Activated CD4-positive, alpha-beta T cell treated with anti-CD3 and anti-CD28 coated beads for 48 hours (primary cell): ENCODE measurements around the gene AMIGO1.
A peak's percentile ranks its signal among the peaks of the same experiment; 100 is the strongest.

Source experiments
- DNase-seq: peaks from one replicate; pipeline ENCODE4 v3.0.0-alpha.2; 2020

Gene AMIGO1, protein sequence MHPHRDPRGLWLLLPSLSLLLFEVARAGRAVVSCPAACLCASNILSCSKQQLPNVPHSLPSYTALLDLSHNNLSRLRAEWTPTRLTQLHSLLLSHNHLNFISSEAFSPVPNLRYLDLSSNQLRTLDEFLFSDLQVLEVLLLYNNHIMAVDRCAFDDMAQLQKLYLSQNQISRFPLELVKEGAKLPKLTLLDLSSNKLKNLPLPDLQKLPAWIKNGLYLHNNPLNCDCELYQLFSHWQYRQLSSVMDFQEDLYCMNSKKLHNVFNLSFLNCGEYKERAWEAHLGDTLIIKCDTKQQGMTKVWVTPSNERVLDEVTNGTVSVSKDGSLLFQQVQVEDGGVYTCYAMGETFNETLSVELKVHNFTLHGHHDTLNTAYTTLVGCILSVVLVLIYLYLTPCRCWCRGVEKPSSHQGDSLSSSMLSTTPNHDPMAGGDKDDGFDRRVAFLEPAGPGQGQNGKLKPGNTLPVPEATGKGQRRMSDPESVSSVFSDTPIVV

GRCh38 chr1:109509176-109510134 is at the start of gene AMIGO1:
Gene AMIGO1 (minus strand): TSS chr1:109509727. CDS start chr1:109508912, 815 bp downstream.
- DNase-seq, result peak; percentile 71

GRCh38 chr1:109557520-109557919 is 48.0 kb upstream of the AMIGO1 start:
- no peak for DNase-seq

- no peak for DNase-seq
Observed at GRCh38 chr1:109556563-109556962, 47.0 kb upstream of the AMIGO1 start.

DNA sequence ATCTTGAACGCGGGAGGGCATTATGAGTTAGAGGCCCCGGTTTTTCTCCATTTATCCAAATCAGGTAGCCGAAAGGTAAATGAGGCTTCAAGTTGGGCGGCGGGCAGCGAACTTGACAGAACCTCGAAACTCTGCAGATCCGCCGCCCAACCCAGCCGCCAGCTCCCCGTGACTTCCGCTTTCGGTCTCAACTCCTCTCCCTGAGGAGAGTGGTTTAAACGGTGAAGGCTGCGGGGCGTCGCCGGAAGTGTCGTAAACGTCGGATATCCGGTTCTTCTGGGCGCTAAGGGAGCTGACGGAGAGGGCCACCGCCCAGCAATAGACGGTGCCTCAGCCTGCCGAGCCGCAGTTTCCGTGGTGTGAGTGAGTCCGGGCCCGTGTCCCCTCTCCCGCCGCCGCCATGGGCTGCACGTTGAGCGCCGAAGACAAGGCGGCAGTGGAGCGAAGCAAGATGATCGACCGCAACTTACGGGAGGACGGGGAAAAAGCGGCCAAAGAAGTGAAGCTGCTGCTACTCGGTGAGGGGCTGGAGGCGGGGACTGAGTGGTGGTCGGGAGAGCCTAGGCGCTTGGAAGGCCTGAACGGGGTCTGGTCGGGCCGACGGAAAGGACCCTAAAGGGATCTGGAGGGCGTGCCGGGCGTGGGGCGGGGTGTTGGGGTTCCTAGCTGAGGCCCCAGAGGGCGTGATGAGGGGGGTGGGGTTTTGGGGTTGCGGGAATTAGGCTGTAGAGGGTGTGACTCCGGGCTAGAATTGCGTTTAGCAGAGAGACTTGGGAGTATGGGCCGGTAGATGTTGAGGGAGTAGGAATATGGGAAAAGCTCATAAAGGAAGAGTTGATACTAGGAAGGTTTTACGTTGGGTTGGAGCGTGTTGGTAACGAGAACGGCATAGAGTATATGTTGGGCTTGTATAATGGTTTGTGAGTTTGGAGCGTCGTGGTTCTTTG is 39.1 kb upstream of the AMIGO1 start, which contains the start of gene GNAI3:
TSS of gene GNAI3 (plus strand) at position 295 of the 947 bp plus-strand sequence. CDS start at position 401, 106 bp downstream.
- peak; percentile 97 for DNase-seq

GRCh38 chr1:109547463-109548320 is 38.2 kb upstream of the AMIGO1 start:
- DNase-seq, result peak; percentile 28

- peak; percentile 93 for DNase-seq
Observed at GRCh38 chr1:109546311-109547109, 37.0 kb upstream of the AMIGO1 start.

GRCh38 chr1:109543988-109544735 is 34.6 kb upstream of the AMIGO1 start:
- DNase-seq, result no peak

- no peak for DNase-seq
Observed at GRCh38 chr1:109543283-109543987, 33.9 kb upstream of the AMIGO1 start.

GRCh38 chr1:109542657-109543056 is 33.1 kb upstream of the AMIGO1 start:
- no peak for DNase-seq

DNA sequence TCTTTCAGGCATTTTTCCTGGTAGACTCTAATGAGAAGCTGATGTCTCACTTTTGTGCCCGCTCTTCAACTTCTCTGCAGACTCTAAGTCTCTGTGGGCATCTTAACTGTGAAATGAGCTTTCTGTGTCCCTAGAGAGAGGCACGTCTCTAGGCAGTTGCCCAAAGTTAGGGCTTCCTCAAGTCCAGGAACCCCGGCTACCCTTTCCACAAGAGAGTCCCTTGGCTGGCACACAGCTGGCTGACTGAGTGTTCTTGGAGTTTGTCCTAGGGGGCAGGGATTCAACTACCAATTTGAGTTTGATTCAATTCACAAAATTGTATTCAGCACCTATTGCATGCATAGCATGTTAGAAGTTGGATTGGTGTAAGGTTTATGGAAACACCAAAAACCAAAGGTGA is 31.6 kb upstream of the AMIGO1 start:
- DNase-seq, result no peak

DNA sequence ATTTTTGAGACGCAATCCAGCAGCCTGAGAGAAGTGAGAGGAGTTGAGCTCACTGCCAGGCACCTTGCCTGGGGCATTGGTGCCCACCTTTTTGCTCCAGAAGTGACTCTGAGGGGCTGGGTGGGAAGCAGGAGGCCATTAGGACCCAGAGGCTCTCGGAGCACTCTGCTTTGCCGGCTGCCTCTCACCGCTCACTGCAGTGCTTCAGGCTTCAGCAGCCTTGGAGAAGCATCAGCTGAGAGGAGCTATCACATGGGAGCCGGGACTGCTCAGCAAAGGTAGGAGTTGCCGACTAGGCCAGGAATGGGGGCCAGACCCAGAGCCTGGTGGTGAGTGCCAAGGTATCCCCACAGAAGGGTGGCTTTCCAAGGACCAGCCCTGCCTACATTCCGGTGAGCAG is 30.1 kb upstream of the AMIGO1 start, which contains the start of gene GPR61:
TSS of gene GPR61 (plus strand) at position 197 of the 400 bp plus-strand sequence. CDS start 3,151 bp downstream, outside the sequence.
- no peak for DNase-seq

DNA sequence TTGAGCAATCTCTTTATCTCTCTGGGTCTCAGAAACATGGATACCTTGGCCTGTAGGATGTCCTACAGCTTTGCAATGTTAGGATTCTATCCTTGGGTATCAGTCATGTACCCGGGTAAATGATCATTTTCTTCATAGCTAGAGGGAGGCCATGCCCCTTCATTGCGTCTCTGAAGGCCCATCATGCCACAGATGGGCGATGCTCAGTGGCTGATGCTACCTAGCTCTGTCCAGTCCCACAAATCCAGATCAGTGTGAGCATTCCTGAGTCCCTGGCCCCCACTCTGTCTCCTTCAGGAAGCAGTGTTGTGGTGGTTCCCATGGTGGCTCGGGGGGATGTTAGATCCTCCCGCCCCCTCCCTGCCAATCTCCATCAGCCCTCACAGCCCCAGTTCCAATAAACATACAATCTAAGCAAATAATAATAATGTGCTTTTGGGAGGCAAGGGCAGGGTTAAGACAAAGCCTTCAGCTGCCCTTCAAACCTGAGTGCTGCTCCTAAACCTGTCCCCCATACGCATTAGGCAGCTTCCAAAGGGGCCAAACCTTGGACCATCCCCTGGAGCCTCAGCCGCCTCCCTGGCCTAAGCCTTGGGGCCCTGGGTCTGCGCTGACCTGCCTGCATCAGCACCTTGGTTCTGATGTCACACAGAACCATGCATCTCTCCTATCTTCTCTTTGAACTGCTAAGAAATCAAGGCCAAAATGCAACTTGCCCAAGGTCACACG is 29.5 kb upstream of the AMIGO1 start:
- no peak for DNase-seq

GRCh38 chr1:109537450-109538178 is 28.1 kb upstream of the AMIGO1 start:
- DNase-seq, result no peak

DNA sequence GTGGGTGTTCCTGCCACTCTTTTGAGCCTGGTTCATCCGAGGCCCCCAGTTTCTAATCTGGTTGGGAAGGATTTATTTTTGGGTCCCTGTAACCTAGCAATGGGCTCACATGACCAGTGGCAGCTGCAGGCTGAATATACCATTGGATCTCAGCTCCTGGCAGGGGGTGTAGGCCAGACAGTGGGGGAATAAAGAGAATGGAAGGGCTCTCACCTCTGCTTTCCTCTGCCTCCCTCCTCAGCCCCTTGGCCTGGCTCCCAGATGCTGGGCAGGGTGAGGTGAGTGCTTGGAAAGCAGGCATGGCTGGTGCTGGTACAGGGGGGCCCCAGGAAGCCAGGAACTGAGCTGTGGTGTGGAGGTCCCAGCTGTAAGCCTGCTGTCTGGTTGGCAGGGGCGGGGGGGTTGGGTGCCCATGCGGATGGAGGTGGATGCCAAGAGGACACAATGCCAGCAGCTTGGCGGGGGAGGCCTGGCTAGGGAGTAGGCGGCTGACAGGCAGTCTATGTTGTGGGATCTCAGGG is 26.5 kb upstream of the AMIGO1 start:
- no peak for DNase-seq

GRCh38 chr1:109535481-109535880 is 26.0 kb upstream of the AMIGO1 start:
- no peak for DNase-seq

DNA sequence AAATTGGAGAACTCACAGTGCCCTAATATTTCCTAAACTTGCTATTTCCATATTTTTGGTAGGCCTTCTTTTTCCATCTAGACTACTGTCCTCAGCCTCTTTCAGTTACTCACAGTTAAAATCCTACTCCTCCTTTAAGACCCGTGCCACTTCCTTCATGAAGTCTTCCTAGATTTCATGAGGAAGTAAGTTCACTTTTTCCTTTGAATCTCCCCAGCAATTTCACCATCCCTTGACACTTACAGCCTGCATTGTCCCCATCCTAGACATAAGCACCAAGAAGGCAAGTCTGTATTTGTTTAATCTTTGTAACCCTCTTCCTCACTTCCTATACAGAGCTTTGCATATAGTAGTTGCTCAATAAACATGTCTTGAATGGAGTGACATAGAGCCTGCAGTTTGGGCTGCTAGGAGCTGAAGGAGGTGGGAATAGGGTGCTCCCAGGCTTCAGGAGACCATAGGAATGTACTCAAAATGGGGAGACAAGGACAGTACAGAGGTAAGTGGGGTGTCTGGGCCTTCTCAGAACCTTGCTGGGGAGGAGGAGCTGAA is 24.9 kb upstream of the AMIGO1 start:
- no peak for DNase-seq
